H9 (cell line): ENCODE measurements around the gene NCKAP5. TPM values are rescaled to one million over a fixed set of nuclear protein-coding genes. Genes with fewer than 3 reads are reported as not detected.

Experiments used
- DNase-seq: peaks from one replicate; pipeline ENCODE4 v3.0.0-alpha.2; 2017
- H2AFZ ChIP-seq: one replicate; pipeline ENCODE4 v1.6.1; 2013; ENCODE audit warnings: mild to moderate bottlenecking, low read length, control low read depth, moderate library complexity
- H2AK5ac ChIP-seq: 2 replicates; pipeline ENCODE4 v1.6.1; 2013; ENCODE audit warnings: low read length, control low read depth, mixed read lengths; ENCODE audit not compliant: insufficient read length
- H2BK120ac ChIP-seq: one replicate; pipeline ENCODE4 v1.6.1; 2013; ENCODE audit warnings: low read depth, mild to moderate bottlenecking, low read length, control low read depth, inconsistent platforms; ENCODE audit not compliant: poor library complexity, severe bottlenecking
- H2BK12ac ChIP-seq: 2 replicates; pipeline ENCODE4 v1.6.1; 2013; ENCODE audit warnings: low read length, control low read depth, mixed read lengths, low read depth; ENCODE audit not compliant: insufficient read length
- H2BK15ac ChIP-seq: 2 replicates; pipeline ENCODE4 v1.6.1; 2013; ENCODE audit warnings: low read depth, low read length, control low read depth
- H2BK20ac ChIP-seq: one replicate; pipeline ENCODE4 v1.6.1; 2013; ENCODE audit warnings: low read depth, mild to moderate bottlenecking, low read length, control low read depth, inconsistent platforms; ENCODE audit not compliant: poor library complexity, severe bottlenecking
- H2BK5ac ChIP-seq: 2 replicates; pipeline ENCODE4 v1.6.1; 2013; ENCODE audit warnings: low read length, control low read depth, mixed read lengths; ENCODE audit not compliant: insufficient read length
- H3K14ac ChIP-seq: 2 replicates; pipeline ENCODE4 v1.6.1; 2013; ENCODE audit warnings: low read length, control low read depth; ENCODE audit not compliant: insufficient read depth
- H3K18ac ChIP-seq: 2 replicates; pipeline ENCODE4 v1.6.1; 2013; ENCODE audit warnings: low read depth, mild to moderate bottlenecking, mixed read lengths, low read length, control low read depth; ENCODE audit not compliant: insufficient read length
- H3K23ac ChIP-seq: 2 replicates; pipeline ENCODE4 v1.6.1; 2013; ENCODE audit warnings: low read length, control low read depth, mixed read lengths, low read depth; ENCODE audit not compliant: insufficient read length
- H3K23me2 ChIP-seq: 2 replicates; pipeline ENCODE4 v1.6.1; 2013; ENCODE audit warnings: low read depth, mild to moderate bottlenecking, mixed read lengths, low read length, control low read depth; ENCODE audit not compliant: insufficient read length, poor library complexity, severe bottlenecking
- H3K27ac ChIP-seq: 2 replicates; pipeline ENCODE4 v1.5.1; 2013; ENCODE audit warnings: low read length, control low read depth, mixed read lengths, low read depth; ENCODE audit not compliant: insufficient read length
- H3K27me3 ChIP-seq: 2 replicates; pipeline ENCODE4 v1.6.1; 2013; ENCODE audit warnings: low read length, control low read depth, inconsistent platforms; ENCODE audit not compliant: insufficient read depth
- H3K4ac ChIP-seq: 2 replicates; pipeline ENCODE4 v1.6.1; 2013; ENCODE audit warnings: low read depth, mild to moderate bottlenecking, control low read depth, inconsistent platforms, low read length, moderate library complexity
- H3K4me1 ChIP-seq: 2 replicates; pipeline ENCODE4 v1.6.1; 2013; ENCODE audit warnings: low read length, control low read depth, inconsistent platforms; ENCODE audit not compliant: insufficient read depth
- H3K4me2 ChIP-seq: 2 replicates; pipeline ENCODE4 v1.6.1; 2013; ENCODE audit warnings: low read length, control low read depth, mixed read lengths; ENCODE audit not compliant: insufficient read length, insufficient read depth
- H3K56ac ChIP-seq: 2 replicates; pipeline ENCODE4 v1.6.1; 2013; ENCODE audit warnings: low read depth, mild to moderate bottlenecking, mixed read lengths, low read length, control low read depth; ENCODE audit not compliant: insufficient read length
- H3K79me1 ChIP-seq: 2 replicates; pipeline ENCODE4 v1.6.1; 2013; ENCODE audit warnings: low read depth, mild to moderate bottlenecking, moderate library complexity, low read length, control low read depth, inconsistent platforms; ENCODE audit not compliant: insufficient read depth, poor library complexity, severe bottlenecking
- H3K79me2 ChIP-seq: 2 replicates; pipeline ENCODE4 v1.6.1; 2013; ENCODE audit warnings: low read length, control low read depth, inconsistent platforms; ENCODE audit not compliant: insufficient read depth
- H3K9ac ChIP-seq: 2 replicates; pipeline ENCODE4 v1.6.1; 2013; ENCODE audit warnings: low read length, control low read depth, mixed read lengths; ENCODE audit not compliant: insufficient read length; ENCODE audit errors: extremely low read depth
- H3K9me3 ChIP-seq: one replicate; pipeline ENCODE4 v1.6.1; 2013; ENCODE audit warnings: low read depth, low read length, inconsistent platforms; ENCODE audit not compliant: control insufficient read depth
- H3T11ph ChIP-seq: one replicate; pipeline ENCODE4 v1.6.1; 2013; ENCODE audit warnings: mild to moderate bottlenecking, low read length, control low read depth, inconsistent platforms
- H4K20me1 ChIP-seq: one replicate; pipeline ENCODE4 v1.6.1; 2013; ENCODE audit not compliant: control insufficient read depth, insufficient read length, insufficient read depth
- H4K5ac ChIP-seq: 2 replicates; pipeline ENCODE4 v1.6.1; 2013; ENCODE audit warnings: low read depth, mild to moderate bottlenecking, mixed read lengths, low read length, control low read depth; ENCODE audit not compliant: insufficient read length
- H4K8ac ChIP-seq: replicated peaks from 2 replicates; pipeline ENCODE4 v1.6.1; 2013; ENCODE audit warnings: low read length, control low read depth, mixed read lengths, low read depth; ENCODE audit not compliant: insufficient read length
- H4K91ac ChIP-seq: 2 replicates; pipeline ENCODE4 v1.6.1; 2013; ENCODE audit warnings: low read depth, mild to moderate bottlenecking, moderate library complexity, mixed read lengths, low read length, control low read depth; ENCODE audit not compliant: insufficient read length
- H3K27ac Mint-ChIP-seq, 3 experiments: 2 replicates in 2 of 3; 3 replicates in 1 of 3; pipeline ENCODE4 v1.8.0; 2020 to 2021; ENCODE audit warnings: mixed read lengths in 3 of 3, mild to moderate bottlenecking in 1 of 3, moderate library complexity in 1 of 3
- H3K27me3 Mint-ChIP-seq: 2 replicates; pipeline ENCODE4 v1.8.0; 2021; ENCODE audit warnings: low read depth, mild to moderate bottlenecking, moderate library complexity, mixed read lengths
- H3K36me3 Mint-ChIP-seq, 3 experiments: 2 replicates in 2 of 3; 3 replicates in 1 of 3; pipeline ENCODE4 v1.8.0; 2020 to 2021; ENCODE audit warnings: low read depth in 3 of 3, mixed read lengths in 3 of 3; ENCODE audit not compliant: insufficient read depth in 1 of 3
- H3K4me1 Mint-ChIP-seq, 2 experiments: 2 replicates each; pipeline ENCODE4 v1.8.0; 2020; ENCODE audit warnings: mixed read lengths in 2 of 2
- H3K4me3 Mint-ChIP-seq, 2 experiments: 2 replicates in 1 of 2; 3 replicates in 1 of 2; pipeline ENCODE4 v1.8.0; 2020 to 2021; ENCODE audit warnings: mild to moderate bottlenecking in 2 of 2, mixed read lengths in 2 of 2, moderate library complexity in 1 of 2
- H3K9me3 Mint-ChIP-seq, 2 experiments: 2 replicates in 1 of 2; 3 replicates in 1 of 2; pipeline ENCODE4 v1.8.0; 2020; ENCODE audit warnings: mild to moderate bottlenecking in 2 of 2, mixed read lengths in 2 of 2, moderate library complexity in 1 of 2
- WGBS: extraction: QIAGEN DNeasy Blood & Tissue Kit; methylation state at CpG from one replicate; pipeline ENCODE4 v1.1.7; 2013; ENCODE audit warnings: missing lambda C conversion rate, low lambda C conversion rate, mixed read lengths; ENCODE audit not compliant: insufficient read length; ENCODE audit errors: extremely low coverage; 5-methylcytosine and 5-hydroxymethylcytosine counted together
- total RNA-seq: library from RNA; stranded (reverse); gene quantifications from 2 replicates; pipeline ENCODE4 v1.2.1, GENCODE V29; 2021
- TF ChIP-seq, protein P1 (sequence below): fragments of 200-600 bp; sonication (generic); conservative IDR thresholded peaks from 3 replicates; pipeline ENCODE4 v1.8.0; 2021; ENCODE audit warnings: antibody characterized with exemption, mild to moderate bottlenecking

NCKAP5 gene
- total RNA-seq, 1 experiment from 2014 or later: 0.26 TPM

DNA sequence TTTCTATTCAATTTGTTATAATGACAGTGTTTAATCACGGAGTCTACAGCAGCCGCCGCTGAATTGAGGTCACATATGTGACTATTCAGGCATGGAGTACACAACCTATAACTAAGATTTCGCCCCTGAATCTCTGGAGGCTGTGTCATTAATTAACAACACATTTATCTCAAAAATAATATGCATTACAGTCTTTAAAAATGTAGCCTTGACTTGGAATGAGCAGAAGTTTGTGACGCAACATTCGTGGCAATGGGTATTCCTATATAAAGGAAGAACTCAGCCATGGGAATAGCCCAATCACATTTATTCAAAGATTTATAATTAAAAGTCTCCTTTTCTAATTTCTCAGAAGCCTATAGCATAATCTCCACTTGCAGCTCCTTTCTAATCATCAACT is 837.7 kb downstream of the NCKAP5 start:
- peaks cover 0 to 4% of the 10 kb centered on the region in 2 experiments; a peak in 1 of 4 replicates for H3K4me1 Mint-ChIP-seq
- no peaks in the 10 kb centered on the region; the same call in 1 of the 2 replicates for H3K27me3 Mint-ChIP-seq
- no peak overlapping the region for H3K4me3 Mint-ChIP-seq

More for the DNA sequence above, 837.7 kb downstream of the NCKAP5 start:
- H3K4me2 ChIP-seq: no peak overlapping the region
- H2BK120ac ChIP-seq: no peak overlapping the region
- Mint-ChIP-seq H3K9me3 (no peaks in the 10 kb centered on the region), H3K27ac (no peak overlapping the region), H3K36me3 (no peaks in the 10 kb centered on the region)
- H2BK5ac ChIP-seq: no peak overlapping the region
- H2AFZ ChIP-seq: no peak overlapping the region
- H3K14ac ChIP-seq: no peak overlapping the region
- H3K23me2 ChIP-seq: no peaks in the 10 kb centered on the region
- no peaks in the 10 kb centered on the region; the same call in 1 of the 2 replicates for H3K4me1 ChIP-seq
- H3K4ac ChIP-seq: no peak overlapping the region
- no peaks in the 10 kb centered on the region for H3K79me1 ChIP-seq
- no peak overlapping the region for H3K9ac ChIP-seq
- TF ChIP-seq, protein P1, sequence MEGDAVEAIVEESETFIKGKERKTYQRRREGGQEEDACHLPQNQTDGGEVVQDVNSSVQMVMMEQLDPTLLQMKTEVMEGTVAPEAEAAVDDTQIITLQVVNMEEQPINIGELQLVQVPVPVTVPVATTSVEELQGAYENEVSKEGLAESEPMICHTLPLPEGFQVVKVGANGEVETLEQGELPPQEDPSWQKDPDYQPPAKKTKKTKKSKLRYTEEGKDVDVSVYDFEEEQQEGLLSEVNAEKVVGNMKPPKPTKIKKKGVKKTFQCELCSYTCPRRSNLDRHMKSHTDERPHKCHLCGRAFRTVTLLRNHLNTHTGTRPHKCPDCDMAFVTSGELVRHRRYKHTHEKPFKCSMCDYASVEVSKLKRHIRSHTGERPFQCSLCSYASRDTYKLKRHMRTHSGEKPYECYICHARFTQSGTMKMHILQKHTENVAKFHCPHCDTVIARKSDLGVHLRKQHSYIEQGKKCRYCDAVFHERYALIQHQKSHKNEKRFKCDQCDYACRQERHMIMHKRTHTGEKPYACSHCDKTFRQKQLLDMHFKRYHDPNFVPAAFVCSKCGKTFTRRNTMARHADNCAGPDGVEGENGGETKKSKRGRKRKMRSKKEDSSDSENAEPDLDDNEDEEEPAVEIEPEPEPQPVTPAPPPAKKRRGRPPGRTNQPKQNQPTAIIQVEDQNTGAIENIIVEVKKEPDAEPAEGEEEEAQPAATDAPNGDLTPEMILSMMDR: no peak
- H3K79me2 ChIP-seq: no peaks in the 10 kb centered on the region
- H3K9me3 ChIP-seq: no peaks in the 10 kb centered on the region
- no peak overlapping the region for H4K8ac ChIP-seq
- H3T11ph ChIP-seq: no peak overlapping the region
- no peak overlapping the region for H4K5ac ChIP-seq
- H3K27ac ChIP-seq: no peak overlapping the region
- no peak overlapping the region for H4K91ac ChIP-seq
- H3K27me3 ChIP-seq: no peaks in the 10 kb centered on the region
- no peak for DNase-seq
- H2BK20ac ChIP-seq: no peak overlapping the region
- no CpG with 5 or more reads among the region's 6 CpGs for WGBS
- H3K56ac ChIP-seq: no peak overlapping the region
- H3K18ac ChIP-seq: no peak overlapping the region
- no peak overlapping the region for H2BK15ac ChIP-seq
- no peak overlapping the region for H2AK5ac ChIP-seq
- H2BK12ac ChIP-seq: no peak overlapping the region
- no peaks in the 10 kb centered on the region for H4K20me1 ChIP-seq
- H3K23ac ChIP-seq: no peak overlapping the region
